Measurements from ENCODE around the gene PLA2G4C.
"Not testable (repeated sequence)": the region's sequence is repeated elsewhere in the genome, so short reads cannot be mapped to it uniquely, and the experiment has no call there.

Gene PLA2G4C

DNA sequence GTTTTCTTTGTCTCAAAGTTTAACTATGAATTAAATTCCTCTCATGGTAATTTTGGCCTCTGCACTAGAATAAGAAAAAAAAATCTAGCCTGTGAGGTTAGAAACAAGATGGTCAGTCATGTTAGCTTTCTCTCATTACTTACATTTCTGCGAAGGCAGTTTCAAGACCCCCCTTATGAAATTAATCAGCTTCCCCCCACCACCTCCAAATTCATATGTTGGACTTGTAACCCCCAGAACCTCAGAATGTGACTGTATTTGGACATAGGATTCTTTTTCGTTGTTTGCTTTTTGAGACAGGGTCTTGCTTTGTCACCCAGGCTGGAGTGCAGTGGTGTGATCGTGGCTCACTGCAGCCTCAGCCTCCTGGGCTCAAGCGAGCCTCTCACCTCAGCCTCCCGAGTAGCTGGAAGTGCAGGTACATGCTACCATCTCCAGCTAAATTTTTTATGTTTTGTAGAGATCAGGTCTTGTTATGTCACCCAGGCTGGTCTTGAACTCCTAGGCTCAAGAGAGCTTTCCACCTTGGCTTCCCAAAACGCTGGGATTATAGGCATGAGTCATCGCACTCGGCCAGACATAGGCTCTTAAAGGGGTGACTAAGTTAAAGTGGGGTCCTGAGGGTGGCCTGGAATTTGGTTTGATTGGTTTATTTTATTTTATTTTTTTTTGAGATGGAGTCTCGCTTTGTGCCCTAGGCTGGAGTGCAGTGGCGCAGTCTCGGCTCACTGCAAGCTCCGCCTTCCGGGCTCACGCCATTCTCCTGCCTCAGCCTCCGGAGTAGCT lies 1.4 kb downstream of the PLA2G4C start:
- no peak for DNase-seq

DNA sequence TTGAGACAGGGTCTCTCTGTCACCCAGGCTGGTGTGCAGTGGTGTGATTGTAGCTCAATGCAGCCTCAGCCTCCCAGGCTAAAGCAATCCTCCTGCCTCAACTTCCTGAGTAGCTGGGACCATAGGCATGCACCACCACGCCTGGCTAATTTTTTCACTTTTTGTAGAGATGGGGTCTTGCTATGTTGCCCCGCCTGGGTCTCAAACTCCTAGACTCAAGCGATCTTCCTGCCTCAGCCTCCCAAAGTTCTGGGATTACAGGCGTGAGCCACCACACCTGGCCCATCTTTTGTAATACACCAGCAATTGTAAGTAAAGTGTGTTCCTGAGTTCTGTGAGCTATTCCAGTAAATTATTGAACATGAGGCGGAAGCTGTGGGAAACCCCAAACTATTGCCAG lies 6.7 kb downstream of the PLA2G4C start:
- no peak for DNase-seq

DNA sequence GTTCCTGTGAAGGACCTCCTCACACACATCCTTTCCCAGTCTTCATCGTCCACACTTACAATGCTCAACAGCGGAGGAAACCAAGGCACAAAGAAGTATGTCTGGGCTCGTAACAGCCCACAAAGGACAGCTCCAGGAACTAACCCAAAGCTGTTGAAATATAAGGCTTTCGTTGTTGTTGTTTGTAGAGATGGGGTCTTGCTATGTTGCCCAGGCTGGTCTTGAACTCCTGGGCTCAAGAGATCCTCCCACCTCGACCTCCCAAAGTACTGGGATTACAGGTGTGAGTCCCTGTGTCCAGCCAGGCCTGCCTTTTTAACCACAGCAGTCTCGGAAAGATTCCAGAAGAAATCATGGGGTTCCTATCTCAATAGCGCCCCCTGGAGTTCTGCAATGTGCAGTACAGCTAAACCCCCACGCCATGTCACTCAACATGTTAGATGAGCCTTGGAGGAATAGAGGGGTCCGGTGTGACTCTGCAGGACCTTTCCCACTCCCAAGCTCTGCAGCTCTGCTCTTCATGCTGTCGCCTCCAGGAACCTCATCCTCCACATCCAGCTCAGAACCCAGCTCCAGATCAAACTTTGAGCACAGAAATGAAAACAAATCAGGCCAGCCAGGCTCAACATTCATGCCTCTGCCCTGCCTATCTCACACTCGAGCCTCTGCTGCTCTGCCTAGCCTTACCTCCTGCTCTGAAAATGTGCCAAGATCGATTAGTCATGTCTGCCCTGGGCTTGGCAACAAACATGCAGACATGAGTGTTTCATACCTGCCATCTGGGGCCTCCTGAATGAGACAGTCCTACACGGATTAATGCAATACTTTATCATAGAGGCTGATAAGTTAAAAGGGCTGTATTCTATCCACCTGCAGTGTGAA lies 7.5 kb downstream of the PLA2G4C start:
- no peak for DNase-seq

DNA sequence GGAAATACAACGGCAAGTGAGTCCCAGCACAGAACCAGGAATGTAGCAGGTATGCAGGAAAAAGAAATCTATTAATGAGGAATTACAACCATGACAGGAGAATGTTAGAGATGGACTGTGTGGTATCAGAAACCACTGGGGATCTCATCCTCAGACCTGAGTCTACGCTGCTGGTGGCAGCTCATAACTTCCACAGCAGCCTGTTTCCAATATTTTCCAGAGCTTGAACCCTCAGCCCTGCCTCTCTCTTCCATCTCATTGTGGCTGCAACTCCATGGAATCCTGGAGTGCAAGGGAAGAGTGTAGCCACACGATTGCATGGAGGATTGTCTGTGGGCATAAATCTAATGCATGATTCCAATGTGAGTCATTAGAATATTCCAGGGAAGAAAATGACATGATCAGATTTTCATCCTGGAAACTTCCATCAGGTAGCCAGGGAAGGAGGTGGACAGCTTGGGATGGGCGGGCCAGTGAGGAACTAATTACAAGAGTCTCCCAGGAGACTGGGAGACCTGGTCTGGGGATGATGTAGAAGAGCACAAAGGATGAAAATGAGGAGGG lies 14.9 kb downstream of the PLA2G4C start:
- DNase-seq = no peak

DNA sequence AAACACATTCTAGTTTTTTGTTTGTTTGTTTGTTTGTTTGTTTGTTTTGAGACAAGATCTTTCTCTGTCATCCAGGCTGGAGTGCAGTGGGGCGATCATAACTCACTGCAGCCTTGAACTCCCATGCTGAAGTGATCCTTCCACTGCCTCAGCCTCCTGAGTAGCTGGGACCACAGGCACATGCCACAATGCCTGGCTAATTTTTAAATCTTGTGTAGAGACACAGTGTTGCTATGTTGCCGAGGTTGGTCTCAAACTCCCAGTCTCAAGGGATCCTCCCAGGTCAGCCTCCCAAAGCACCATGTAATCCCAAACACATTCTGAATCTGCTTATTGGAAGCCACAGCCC lies 15.8 kb downstream of the PLA2G4C start:
- DNase-seq = no peak

DNA sequence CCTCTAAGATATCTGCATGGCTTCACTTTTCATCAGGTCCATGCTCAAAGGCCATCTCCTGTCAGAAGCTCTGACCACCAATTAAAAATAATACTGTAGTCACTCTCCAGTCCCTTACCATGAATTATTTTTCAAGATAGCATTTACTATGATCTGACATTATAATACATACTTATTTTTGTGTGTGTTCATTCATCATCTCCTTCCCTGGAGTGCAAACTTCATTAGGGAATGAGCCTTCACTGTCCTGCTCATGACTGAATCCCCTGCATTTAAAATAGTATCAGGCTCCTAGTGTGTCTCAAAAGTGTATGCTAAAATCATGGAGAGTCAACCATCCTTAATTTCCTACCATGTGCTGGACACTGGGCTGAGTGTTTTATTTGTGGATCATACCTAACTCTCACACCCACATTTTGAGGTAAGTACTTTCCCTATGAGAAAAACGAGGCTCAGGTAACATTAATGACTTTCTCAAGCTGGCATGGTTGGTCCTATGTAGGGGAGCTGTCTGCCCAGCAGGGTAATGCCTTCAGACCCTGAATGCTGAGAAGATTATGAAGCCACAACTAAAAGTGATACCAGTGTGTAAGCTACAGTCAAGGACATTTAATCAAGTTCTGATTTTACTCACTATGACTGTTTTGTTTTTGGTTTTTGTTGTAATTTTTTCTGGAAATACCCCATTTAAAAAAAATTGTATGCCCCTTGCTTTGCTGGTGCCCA lies 16.3 kb downstream of the PLA2G4C start:
- no peak for DNase-seq

DNA sequence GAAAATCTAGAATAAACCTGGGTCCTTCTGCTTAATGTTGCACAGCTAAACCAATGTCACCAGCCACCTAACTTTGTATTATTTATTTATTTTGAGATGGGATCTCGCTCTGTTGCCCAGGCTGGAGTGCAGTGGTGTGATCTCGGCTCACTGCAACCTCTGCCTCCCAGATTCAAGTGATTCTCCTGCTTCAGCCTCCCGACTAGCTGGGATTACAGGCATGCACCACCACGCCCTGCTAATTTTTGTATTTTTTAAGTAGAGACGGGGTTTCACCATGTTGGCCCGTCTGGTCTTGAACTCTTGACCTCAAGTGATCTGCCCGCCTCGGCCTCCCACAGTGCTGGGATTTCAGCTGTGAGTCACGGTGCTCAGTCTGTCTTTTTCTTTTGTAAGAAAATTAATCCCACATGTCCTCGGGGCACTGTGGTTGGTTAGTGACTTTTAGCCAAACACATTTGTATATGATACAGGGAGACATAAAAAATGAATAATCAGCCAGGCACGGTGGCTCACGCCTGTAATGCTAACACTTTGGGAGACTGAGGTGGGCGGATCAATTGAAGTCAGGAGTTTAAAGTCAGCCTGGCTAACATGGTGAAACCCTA lies 19.4 kb downstream of the PLA2G4C start:
- DNase-seq = not testable (repeated sequence)

DNA sequence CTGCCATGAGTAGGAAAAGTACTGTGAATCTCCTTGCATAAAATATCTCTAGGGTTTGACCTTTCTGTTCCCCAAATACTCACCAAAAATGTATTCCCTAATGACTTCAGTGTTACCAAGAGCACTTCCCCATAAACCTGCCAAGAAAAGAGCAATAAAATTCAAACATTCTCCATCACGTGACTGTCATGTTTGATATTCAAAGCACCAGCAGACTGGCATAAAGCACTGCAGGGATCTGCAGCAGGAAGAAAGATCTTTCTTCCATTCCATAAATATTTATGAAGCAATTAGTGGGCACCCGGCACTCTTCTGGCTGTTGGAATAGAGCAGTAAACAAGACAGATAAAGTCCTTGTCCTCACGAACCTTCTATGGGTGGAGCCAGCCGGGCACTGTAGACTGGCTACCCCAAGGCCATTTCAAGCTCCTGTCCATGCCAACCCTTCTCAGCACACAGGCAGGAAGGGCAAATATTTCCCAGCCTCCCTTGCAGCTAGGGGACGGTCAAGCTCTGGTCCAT lies 20.3 kb downstream of the PLA2G4C start:
- no peak for DNase-seq

DNA sequence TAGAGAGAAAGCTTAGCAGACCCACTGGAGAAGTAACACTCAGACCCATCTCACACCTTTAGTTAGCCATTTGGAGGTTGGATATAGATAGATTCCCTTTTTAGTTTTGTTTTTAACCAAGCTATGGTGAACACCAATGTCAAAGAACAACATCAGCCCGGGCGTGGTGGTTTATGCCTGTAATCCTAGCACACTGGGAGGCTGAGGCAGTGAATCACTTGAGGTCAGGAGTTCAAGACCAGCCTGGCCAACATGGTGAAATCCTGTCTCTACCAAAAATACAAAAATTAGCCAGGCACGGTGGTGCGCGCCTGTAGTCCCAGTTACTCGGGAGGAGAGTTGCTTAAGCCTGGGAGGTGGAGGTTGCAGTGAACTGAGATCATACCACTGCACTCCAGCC lies 21.6 kb downstream of the PLA2G4C start:
- DNase-seq = not testable (repeated sequence)

DNA sequence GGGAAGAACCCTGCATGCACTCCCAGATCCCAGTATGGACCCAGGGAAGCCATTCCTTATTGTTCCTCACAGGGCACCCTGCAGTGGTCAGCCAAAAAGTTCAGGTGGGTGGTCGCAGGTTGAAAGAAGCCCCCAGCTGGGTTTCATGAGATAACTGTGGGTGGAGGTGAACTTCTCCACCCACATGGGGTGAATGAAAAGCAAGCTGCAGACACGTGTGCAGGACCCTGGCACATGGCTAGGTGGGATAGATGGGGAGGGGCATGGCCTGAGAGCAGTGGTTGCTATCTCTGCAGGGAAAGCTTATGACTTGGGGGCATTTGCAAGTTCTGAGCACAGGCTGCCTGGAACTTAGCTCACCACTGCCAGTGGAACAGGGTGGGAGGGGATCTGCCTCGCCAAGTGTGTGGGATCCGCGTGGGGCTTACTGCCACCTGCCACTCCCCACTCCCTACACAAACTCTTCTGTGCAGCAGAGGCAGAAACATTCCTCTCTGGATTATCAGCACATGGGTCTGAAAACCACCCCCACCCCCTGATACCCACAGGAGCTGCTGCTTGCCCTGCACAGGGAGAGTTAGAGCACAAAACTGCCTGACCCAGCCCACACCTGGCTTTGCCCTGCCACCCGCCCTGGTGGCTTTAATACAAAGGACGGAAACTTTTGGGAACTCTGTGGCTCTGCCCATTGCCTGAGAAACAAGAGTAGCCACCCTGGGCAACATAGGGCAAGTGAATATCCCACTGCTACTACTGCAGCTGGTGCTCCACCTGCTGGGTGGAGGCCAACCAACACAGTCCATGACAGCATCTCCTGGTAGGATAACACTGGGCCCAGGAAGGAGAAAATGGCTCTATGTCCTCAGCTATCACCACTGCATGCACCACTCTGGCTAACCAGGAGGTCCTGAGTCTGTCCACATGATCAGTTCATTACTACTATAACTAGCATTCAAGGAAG lies 24.4 kb downstream of the PLA2G4C start:
- no peak for DNase-seq

DNA sequence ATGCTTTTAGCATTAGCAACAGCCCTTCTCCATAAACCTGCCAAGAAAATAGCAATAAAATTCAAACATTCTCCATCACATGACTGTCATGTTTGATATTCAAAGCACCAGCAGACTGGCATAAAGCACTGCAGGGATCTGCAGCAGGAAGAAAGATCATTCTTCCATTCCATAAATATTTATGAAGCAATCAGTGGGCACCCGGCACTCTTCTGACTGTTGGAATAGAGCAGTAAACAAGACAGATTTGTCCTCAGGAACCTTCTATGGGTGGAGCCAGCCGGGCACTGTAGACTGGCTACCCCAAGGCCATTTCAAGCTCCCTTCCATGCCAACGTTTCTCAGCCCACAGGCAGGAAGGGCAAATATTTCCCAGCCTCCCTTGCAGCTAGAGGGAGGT lies 25.5 kb downstream of the PLA2G4C start:
- DNase-seq = no peak

DNA sequence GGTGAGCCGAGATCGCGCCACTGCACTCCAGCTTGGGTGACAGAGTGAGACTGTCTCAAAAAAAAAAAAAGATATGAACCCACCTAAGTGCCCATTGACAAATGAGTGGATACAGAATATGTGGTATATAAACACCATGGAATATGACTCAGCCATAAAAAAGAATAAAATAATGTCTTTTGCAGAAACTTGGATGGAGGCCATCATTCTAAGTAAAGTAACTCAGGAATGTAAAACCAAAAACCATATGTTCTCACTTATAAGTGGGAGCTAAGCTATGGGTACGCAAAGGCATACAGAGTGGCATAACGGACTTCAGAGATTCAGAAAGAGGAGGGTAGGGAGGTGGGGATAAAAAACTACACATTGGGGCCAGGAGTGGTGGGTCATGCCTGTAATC lies 29.5 kb downstream of the PLA2G4C start:
- DNase-seq = no peak

DNA sequence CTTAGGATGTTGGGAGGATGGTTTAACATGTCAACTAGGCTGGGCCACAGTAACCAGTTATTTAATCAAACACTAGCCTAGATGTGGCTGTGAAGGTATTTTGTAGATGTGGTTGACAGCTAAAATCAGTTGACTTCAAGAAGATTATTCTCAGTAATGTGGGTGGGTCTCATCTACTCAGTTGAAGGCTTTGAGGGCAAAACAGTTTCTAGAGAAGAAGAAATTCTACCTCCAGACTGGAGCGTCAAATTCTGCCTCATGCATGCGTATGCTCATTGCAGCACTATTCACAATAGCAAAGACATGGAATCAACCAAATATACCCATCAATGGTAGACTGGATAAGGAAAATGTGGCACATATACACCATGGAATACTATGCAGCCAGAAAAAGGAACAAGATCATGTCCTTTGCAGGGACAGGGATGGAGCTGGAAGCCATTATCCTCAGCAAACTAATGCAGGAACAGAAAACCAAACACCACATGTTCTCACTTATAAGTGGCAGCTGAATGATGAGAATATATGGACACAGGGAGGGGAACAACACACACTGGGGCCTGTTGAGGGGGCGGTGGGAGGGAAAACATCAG lies 40.3 kb downstream of the PLA2G4C start:
- DNase-seq = not testable (repeated sequence)

DNA sequence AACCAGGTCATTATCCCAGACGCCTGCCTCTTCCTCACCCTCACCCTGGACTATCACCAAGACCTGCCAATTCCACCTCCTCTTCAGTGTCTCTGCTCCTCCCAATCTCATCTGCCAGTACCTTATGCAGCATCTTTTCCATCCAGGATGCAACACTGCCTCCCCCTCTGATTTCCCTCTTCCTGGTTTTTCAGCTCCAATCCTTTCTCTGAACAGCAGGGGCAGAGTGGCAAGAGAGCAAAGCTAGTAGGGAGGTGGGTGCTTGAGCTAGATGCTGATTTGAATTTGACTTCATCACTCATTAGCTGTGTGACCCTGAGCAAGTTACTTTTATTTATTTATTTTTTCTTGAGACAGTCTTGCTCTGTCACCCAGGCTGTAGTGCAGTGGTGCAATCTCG lies 41.2 kb downstream of the PLA2G4C start:
- DNase-seq = no peak

DNA sequence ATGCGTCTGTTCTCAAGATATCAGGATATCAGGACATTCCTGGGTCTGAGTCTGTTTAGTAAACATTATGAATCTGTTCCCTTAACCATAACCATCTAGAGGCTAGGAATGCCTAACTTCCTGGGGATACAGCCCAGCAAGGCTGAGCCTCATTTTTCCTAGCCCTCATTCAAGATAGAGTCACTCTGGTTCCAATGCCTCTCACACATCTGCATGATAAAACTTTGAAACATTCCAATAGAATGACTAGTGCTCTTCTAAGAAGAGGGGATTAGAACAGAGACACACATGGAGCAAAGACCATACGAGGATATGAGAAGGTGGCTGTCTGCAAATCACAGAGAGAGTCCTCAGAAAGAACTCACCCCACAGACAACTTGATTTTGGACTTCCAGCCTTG lies 46.1 kb downstream of the PLA2G4C start:
- no peak for DNase-seq

DNA sequence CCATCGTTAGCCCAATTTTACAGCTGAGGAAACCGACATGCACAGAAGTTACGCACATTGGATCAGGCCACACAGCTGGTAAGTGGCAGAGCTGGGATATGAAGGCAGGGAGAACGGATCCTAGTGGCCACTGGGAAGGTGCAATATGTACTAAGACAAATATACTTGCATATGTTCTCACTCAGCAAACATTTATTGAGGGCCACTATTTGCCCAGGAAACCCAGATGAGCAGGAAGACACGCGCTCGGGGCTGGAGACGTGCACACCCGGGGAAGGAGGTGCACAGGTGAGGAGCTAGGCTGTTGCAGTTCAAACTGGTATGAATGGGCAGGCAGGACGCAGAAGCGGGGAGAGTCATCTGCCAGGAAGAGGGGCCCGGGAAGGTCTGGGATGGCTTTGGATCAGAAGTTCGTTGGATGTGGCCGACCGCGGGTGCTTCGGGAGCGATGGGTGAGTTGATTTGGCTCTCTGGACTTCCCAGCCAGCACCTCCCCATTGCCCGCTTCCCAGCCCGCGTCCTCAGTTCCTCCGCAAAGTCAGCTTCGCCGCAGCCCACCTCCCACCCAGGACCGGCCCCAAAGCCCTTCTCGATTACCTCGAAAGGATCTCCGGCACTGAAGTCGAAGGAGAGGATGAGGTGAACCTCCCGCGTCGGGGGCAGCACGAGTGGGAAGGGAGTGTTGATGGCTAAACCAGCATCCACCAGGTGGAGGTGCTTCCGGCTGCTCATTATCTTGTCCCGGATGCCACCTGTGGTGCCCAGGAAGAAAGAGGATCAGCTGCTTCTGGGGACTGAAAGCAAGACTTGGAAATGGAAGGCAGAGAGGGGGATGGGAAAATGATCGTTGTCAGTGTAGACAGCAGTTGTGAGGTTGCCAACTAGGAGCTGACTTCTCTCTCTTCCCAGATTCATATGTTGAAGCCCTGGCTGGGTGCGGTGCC lies 48.9 kb downstream of the PLA2G4C start:
- DNase-seq = no peak

DNA sequence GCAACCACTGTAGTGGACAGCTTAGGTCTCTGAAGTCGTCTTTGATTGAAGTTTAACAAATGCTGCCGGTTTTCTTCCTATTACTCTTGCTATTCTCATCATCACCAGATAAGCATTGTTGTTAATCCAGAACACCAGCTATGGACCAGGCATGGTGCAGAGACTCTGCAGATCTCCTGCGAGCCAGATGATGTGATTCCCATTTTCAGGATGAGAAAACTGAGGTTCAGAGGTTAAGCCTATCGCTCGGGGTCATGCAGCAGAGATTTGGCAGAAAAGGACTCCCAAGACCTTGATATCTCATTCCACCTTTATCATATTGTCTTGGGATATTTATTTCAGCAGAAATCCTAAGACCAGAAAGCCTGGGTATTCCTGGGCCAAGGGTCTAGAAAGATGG lies 50.2 kb downstream of the PLA2G4C start:
- DNase-seq = no peak

DNA sequence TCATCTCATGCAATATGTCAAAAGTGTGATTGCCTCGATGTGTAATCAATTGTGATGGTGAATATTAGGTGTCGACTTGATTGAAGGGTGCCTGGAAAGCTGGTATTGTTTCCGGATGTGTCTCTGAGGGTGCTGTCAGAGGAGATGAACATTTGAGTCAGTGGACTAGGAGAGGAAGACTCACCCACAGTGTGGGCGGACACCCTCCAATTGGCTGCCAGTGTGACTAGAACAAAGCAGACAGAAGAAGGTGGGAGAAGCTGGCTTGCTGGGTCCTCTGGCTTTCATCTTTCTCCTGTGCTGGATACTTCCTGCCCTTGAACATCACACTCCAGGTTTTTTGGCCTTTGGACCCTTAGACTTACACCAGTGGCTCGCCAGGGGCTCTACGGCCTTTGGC lies 51.3 kb downstream of the PLA2G4C start:
- no peak for DNase-seq

DNA sequence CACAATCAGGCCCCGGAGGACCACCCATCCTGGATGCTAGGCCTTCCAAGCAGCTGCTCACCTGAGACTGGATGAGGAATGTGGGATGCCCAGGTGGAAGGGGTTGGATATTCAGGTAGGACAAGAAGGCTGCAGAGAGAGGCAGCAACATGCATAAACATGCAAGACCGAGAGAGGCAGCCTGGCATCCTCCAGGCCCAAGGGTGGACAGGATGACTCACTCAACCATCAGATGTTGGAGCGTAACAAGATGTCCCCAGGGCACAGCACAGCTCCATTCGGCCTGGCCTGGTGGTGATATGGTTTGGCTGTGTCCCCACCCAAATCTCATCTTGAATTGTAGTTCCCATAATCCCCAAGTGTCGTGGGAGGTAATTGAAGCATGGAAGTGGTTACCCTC lies 56.8 kb downstream of the PLA2G4C start:
- no peak for DNase-seq

DNA sequence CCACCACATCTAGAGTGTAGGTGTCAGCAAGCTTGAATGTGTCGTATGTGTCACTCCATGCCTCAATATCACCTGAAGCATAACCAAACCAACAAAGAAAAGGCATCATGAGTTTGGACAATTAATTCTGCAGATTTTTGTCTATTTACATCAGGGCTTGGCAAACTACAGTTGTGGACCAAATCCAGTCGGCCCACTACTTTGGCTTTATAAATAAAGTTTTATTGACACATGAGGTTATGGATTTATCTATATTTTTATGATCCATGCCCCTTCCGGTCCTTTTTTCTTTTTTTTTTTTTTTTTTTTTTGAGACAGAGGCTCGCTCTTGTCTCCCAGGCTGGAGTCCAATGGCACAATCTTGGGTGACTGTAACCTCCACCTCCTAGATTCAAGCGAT lies 57.5 kb downstream of the PLA2G4C start:
- DNase-seq = no peak

Measured in cortex of kidney (tissue), 1 donor.